ENCODE data around the gene INPP5A.

- TF ChIP-seq FOXM1 (IDR thresholded peaks at IDR 0.05; ENCODE audit: borderline replicate concordance, low read depth), result no peak
- TF ChIP-seq USF1 (IDR thresholded peaks at IDR 0.05), result no peak
- no peak for TF ChIP-seq CEBPB (IDR thresholded peaks at IDR 0.05)
- TF ChIP-seq EGR1 (IDR thresholded peaks at IDR 0.05), result no peak
- TF ChIP-seq REST (IDR thresholded peaks at IDR 0.05; ENCODE audit: low read depth), result no peak
- no peak for TF ChIP-seq RAD21 (IDR thresholded peaks at IDR 0.05; ENCODE audit: low read depth)
- TF ChIP-seq CREB1 (IDR thresholded peaks at IDR 0.05; ENCODE audit: low read depth), result no peak
- no peak for TF ChIP-seq EP300 (IDR thresholded peaks at IDR 0.05; ENCODE audit: borderline replicate concordance)
- TF ChIP-seq YY1 (IDR thresholded peaks at IDR 0.05; ENCODE audit: low read depth), result no peak
- TF ChIP-seq NFIC (IDR thresholded peaks at IDR 0.05), result no peak
- no peak for TF ChIP-seq MAX (IDR thresholded peaks at IDR 0.05)
Measured at GRCh38 chr10:132521466-132522102, 16.0 kb upstream of the INPP5A start.
